Astrocyte of the spinal cord (primary cell): Measurements from ENCODE around the gene PDS5B.

Experiments used
- DNase-seq: peaks from one replicate; pipeline ENCODE4 v3.0.0; 2011; ENCODE audit warnings: low read depth, low spot score
- H3K4me3 ChIP-seq: 2 replicates; pipeline ENCODE4 v1.5.1; 2011; ENCODE audit warnings: low read depth, mild to moderate bottlenecking, low read length, moderate library complexity
- in situ Hi-C: cut with HindIII; loops from 2 replicates; pipeline ENCODE4 v1.10.0; 2017; ENCODE audit warnings: low sequenced_read_pairs
- TF ChIP-seq, protein P1 (sequence below): IDR thresholded peaks from 2 replicates; pipeline ENCODE4 v1.5.1; 2012; ENCODE audit warnings: low read depth, mild to moderate bottlenecking, low read length, inconsistent platforms

The PDS5B gene

DNA sequence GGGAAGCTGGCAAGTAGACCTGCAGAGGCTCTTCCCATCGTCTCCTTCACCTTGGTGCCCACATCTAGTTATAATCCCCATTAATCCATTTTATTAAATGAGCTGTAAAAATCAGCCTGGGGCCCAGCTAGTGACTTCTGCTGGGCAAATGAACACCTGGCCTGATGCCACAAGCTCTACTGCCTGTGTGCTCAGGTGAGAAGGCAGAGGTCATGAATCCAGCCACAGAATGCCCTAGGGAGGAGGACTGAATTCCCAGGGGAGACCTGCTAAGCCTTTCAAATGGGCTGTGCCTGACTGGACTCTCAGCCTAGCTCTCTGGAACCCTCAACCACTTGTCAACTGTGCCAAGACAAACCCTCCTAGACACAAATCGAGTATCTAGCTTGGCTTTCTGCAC, 74.0 kb downstream of the PDS5B start:
- no peak for DNase-seq
- in situ Hi-C loops = no loop called here
- no peak overlapping the region for H3K4me3 ChIP-seq
- TF ChIP-seq, protein P1, sequence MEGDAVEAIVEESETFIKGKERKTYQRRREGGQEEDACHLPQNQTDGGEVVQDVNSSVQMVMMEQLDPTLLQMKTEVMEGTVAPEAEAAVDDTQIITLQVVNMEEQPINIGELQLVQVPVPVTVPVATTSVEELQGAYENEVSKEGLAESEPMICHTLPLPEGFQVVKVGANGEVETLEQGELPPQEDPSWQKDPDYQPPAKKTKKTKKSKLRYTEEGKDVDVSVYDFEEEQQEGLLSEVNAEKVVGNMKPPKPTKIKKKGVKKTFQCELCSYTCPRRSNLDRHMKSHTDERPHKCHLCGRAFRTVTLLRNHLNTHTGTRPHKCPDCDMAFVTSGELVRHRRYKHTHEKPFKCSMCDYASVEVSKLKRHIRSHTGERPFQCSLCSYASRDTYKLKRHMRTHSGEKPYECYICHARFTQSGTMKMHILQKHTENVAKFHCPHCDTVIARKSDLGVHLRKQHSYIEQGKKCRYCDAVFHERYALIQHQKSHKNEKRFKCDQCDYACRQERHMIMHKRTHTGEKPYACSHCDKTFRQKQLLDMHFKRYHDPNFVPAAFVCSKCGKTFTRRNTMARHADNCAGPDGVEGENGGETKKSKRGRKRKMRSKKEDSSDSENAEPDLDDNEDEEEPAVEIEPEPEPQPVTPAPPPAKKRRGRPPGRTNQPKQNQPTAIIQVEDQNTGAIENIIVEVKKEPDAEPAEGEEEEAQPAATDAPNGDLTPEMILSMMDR = no peak

DNA sequence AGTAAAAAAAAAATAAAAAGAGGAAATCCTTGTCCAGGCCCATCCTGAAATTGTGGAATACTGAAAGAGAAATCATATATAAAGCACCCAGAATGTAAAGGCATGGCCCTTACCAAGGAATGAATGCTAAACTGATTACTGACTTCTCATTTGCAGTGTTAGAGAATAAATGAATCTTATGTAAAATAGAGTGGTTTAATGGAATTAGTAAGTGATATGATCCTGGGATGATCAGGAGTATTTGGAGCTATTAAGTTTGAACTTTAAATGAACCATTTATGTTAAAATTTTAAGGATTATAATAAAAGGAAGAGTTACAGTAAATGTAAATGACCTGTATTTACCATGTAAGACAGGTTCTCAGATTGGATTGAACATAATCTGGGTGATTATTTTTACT, 75.4 kb downstream of the PDS5B start:
- H3K4me3 ChIP-seq = no peak overlapping the region
- no peak for DNase-seq
- in situ Hi-C loops = no loop called here
- TF ChIP-seq, protein P1 = no peak

DNA sequence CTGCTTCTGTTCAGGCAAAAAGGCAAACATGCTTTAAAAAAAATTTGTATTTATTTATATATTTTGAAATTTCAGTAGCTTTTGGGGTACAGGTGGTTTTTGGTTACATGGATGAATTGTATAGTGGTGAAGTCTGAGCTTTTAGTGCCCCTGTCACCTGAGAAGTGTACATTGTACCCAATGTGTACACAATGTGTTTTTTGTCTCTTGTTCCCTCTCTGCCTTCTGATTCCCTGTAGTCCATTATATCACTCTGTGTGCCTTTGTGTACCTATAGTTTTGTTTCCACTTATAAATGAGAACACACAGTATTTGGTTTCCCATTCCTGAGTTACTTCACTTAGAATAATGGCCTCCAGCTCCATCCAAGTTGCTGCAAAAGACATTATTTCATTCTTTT, 77.4 kb downstream of the PDS5B start:
- no peak for DNase-seq
- H3K4me3 ChIP-seq = no peak overlapping the region
- TF ChIP-seq, protein P1 = no peak
- in situ Hi-C loops = no loop called here

DNA sequence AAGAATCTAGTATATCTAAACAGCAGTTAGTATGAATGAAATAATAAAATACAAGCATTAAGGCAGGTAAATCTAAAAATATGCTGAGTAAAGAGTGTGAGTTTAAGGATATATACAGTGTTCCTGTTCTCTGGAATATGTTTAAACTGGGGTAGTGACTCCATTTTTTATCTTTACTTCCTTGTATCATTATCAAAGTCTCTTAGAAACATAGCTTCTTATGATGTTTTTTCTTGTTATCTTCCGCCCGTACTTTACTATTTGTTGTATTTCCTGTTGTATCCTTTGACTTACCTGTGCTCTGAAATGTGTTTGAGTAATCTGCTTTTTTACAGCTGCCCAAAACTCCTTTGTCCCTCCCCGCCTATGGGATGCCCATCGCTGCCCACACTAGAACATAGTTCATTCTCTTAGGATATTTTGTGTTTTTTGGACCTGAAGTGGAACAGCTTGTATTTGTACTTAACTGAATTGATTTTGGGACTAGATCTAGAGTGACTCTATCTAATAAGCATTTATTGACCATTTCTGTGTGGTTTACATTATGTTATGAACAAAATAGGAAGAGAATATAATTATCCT, 80.8 kb downstream of the PDS5B start:
- H3K4me3 ChIP-seq = no peak overlapping the region
- in situ Hi-C loops = no loop called here
- DNase-seq = no peak
- TF ChIP-seq, protein P1 = no peak

DNA sequence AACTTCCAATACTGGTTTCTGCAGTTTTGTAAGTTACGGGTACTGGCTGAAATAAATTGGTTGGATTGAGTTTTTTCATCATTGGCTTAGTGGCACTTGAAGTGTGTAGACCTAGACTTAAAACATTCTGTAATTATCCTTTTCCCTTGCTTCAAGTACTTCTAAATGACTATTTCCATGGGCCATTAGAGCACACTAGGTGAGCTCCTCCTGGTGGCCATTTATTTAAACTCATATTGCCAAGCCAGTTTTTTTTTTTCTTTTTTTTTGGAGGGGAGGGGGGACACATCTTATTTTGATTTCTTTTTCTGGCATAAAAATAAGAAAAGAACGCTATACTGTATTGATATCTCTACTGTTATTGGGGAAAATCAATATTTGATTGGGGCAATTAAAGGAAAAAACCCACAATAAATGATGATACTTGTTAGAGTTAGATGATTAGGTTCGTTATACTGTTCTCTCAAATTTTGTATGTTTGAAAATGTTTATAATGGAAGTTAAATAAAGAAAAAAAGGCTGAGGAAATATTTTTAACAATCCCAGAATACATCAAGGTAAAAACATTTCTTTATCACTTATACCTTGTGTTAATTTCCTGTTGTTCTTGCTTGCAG, 82.9 kb downstream of the PDS5B start:
- H3K4me3 ChIP-seq = no peak overlapping the region
- TF ChIP-seq, protein P1 = peak; percentile 70
- DNase-seq = peak; percentile 71
- in situ Hi-C loops = no loop called here

DNA sequence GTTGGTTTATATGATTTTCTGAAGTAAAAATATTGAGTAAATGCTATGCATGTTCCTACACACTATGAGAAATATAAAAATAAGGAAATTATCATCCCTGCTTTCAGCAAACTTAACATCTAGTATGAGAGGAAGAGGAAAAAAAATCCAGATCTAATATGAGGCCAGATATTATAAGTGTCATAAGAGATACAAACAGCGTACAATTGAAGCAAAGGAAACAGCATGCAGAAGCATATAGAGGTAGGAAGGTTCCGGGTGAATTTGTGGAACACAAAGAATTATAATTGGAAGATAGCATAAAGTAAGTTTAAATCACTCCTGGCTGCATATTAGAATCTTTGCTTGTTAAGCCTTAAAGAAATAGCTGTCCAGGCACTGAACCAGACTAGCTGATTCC, 88.3 kb downstream of the PDS5B start:
- H3K4me3 ChIP-seq = no peak overlapping the region
- no peak for DNase-seq
- TF ChIP-seq, protein P1 = no peak
- in situ Hi-C loops = no loop called here

DNA sequence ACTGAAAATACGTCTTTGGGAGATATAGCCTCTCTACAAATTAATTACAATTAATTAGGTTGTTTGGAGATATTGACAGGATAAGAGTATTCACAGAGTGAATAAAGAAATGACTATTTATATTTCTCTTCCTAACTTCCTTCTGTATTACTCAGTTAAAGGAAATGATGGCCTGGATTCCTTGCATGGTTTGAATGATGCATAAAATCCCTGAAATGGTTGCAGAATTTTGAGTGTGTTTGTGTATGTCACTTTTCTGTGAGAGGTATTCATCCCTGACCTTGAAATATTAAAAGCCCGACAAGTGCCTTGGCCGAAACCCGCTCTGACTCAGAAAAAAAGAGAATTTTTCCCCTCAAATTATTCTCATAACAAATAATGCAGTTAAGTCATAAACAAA, 90.0 kb downstream of the PDS5B start:
- TF ChIP-seq, protein P1 = no peak
- in situ Hi-C loops = no loop called here
- H3K4me3 ChIP-seq = no peak overlapping the region
- DNase-seq = peak; percentile 10
